A549 (cell line): ENCODE results near the gene NBR1. TPM values are rescaled to one million over a fixed set of nuclear protein-coding genes. Genes with fewer than 3 reads are reported as not detected.

Experiments used
- ATAC-seq, 2 experiments: fragments of 200-7000 bp in 1 of 2; fragments of >200 bp in 1 of 2; cut with Nextera tagmentation in 1 of 2; cut with Tn5 transposase in 1 of 2; 3 replicates each; pipeline versions ENCODE4 v1.8.0 to v1.9.1; 2018 to 2020; ENCODE audit warnings: mild to moderate bottlenecking in 1 of 2, moderate library complexity in 1 of 2
- CTCF ChIA-PET: fragments of 300-600 bp; sonication (Branson Sonifier 250); formaldehyde crosslinking; extraction: SDS; loops from one replicate; lab custom pipeline; 2021; ENCODE audit warnings: antibody characterized with exemption, inconsistent platforms; lab: Yijun Ruan, JAX
- POLR2A ChIA-PET: fragments of 350-600 bp; formaldehyde crosslinking; extraction: SDS; loops from one replicate; lab custom pipeline; 2021; ENCODE audit warnings: antibody characterized with exemption, inconsistent platforms; lab: Yijun Ruan, JAX
- DNase-seq, 2 experiments: peaks; one replicate each; pipeline versions ENCODE4 v3.0.0 to v3.0.0-alpha.2; 2011 to 2016; ENCODE audit warnings: low read depth in 1 of 2, low spot score in 1 of 2
- FAIRE-seq: peaks from 2 replicates; lab custom pipeline; 2011; peaks lifted over from hg19 to GRCh38; lab: Jason Lieb, UNC
- H3K27ac ChIP-seq, 2 experiments: fragments of >200 bp; sonication (Bioruptor Twin); formaldehyde crosslinking; 3 replicates each; pipeline ENCODE4 v1.5.1; 2016 to 2017
- H3K4me1 ChIP-seq: fragments of >200 bp; sonication (Bioruptor Twin); formaldehyde crosslinking; 3 replicates; pipeline ENCODE4 v1.6.1; 2016
- H3K4me2 ChIP-seq: fragments of >200 bp; sonication (Bioruptor Twin); formaldehyde crosslinking; 3 replicates; pipeline ENCODE4 v1.6.1; 2016
- H3K4me3 ChIP-seq: fragments of >200 bp; sonication (Bioruptor Twin); formaldehyde crosslinking; 3 replicates; pipeline ENCODE4 v1.5.1; 2016
- H3K9me3 ChIP-seq: fragments of >200 bp; sonication (Bioruptor Twin); formaldehyde crosslinking; 3 replicates; pipeline ENCODE4 v1.6.1; 2016
- BCL3 ChIP-seq: fragments of >200 bp; sonication (Bioruptor Twin); formaldehyde crosslinking; IDR thresholded peaks from 3 replicates; pipeline ENCODE4 v1.6.1; 2016
- CEBPB ChIP-seq, 2 experiments: fragments of >200 bp in 1 of 2; sonication (Bioruptor Twin) in 1 of 2; formaldehyde crosslinking in 1 of 2; IDR thresholded peaks; 2 replicates each; pipeline ENCODE4 v1.6.1; 2012 to 2016
- CTCF ChIP-seq: fragments of >200 bp; sonication (Bioruptor Twin); formaldehyde crosslinking; IDR thresholded peaks from 3 replicates; pipeline ENCODE4 v1.5.1; 2016
- E2F6 ChIP-seq: IDR thresholded peaks from 2 replicates; pipeline ENCODE4 v1.6.1; 2012; ENCODE audit warnings: low read depth, borderline replicate concordance
- EHMT2 ChIP-seq: fragments of 200-600 bp; sonication (generic); IDR thresholded peaks from 2 replicates; pipeline ENCODE4 v1.6.1; 2016; ENCODE audit warnings: antibody characterized with exemption, low read depth, mild to moderate bottlenecking, moderate library complexity
- FOSL2 ChIP-seq, 2 experiments: fragments of 450-650 bp in 1 of 2; fragments of >200 bp in 1 of 2; sonication (Bioruptor Twin) in 1 of 2; formaldehyde crosslinking; IDR thresholded peaks; 2 replicates each; pipeline versions ENCODE4 v1.5.0 to v1.6.1; 2016 to 2020; ENCODE audit warnings: mild to moderate bottlenecking in 1 of 2, moderate library complexity in 1 of 2
- GATA3 ChIP-seq: IDR thresholded peaks from 2 replicates; pipeline ENCODE4 v1.6.1; 2012; ENCODE audit warnings: borderline replicate concordance
- HOXA7 ChIP-seq: fragments of 250-450 bp; sonication (Bioruptor Pico); IDR thresholded peaks from 2 replicates; pipeline ENCODE4 v1.5.0; 2020; ENCODE audit warnings: mild to moderate bottlenecking, moderate library complexity
- HOXB5 ChIP-seq: fragments of 250-450 bp; sonication (Bioruptor Pico); IDR thresholded peaks from 2 replicates; pipeline ENCODE4 v1.5.0; 2020; ENCODE audit warnings: mild to moderate bottlenecking, moderate library complexity
- JUN ChIP-seq, 2 experiments: fragments of >200 bp; sonication (Bioruptor Twin); formaldehyde crosslinking; IDR thresholded peaks; 2 replicates in 1 of 2; 3 replicates in 1 of 2; pipeline ENCODE4 v1.6.1; 2016 to 2017
- JUNB ChIP-seq: fragments of >200 bp; sonication (Bioruptor Twin); formaldehyde crosslinking; IDR thresholded peaks from 2 replicates; pipeline ENCODE4 v1.6.1; 2016
- MAX ChIP-seq: IDR thresholded peaks from 2 replicates; pipeline ENCODE4 v1.6.1; 2012
- MAZ ChIP-seq: fragments of 150-350 bp; IDR thresholded peaks from 2 replicates; pipeline ENCODE4 v1.6.1; 2014; ENCODE audit warnings: antibody characterized with exemption, low read depth, low read length, borderline replicate concordance
- PHF8 ChIP-seq: fragments of 200-600 bp; sonication (generic); IDR thresholded peaks from 2 replicates; pipeline ENCODE4 v1.6.1; 2016; ENCODE audit warnings: low read depth, mild to moderate bottlenecking, antibody characterized with exemption, moderate library complexity, borderline replicate concordance
- RAD21 ChIP-seq, 2 experiments: fragments of >200 bp in 1 of 2; sonication (Bioruptor Twin) in 1 of 2; formaldehyde crosslinking in 1 of 2; IDR thresholded peaks in 1 of 2; conservative IDR thresholded peaks in 1 of 2; 2 replicates in 1 of 2; 3 replicates in 1 of 2; pipeline ENCODE4 v1.6.1; 2012 to 2018; ENCODE audit warnings: inconsistent platforms in 1 of 2
- SMC3 ChIP-seq: fragments of >200 bp; sonication (Bioruptor Twin); formaldehyde crosslinking; IDR thresholded peaks from 3 replicates; pipeline ENCODE4 v1.6.1; 2018; ENCODE audit warnings: inconsistent platforms
- TFCP2L1 ChIP-seq: fragments of 250-450 bp; sonication (Bioruptor Pico); IDR thresholded peaks from 2 replicates; pipeline ENCODE4 v1.5.0; 2021; ENCODE audit warnings: mild to moderate bottlenecking
- WGBS: methylation state at CpG from one replicate; pipeline ENCODE4 v1.1.6; 2017; ENCODE audit errors: missing lambda C conversion rate; 5-methylcytosine and 5-hydroxymethylcytosine counted together
- polyA plus RNA-seq, 4 experiments: library from polyadenylated mRNA; depleted of rRNA in 3 of 4; stranded (reverse); fragments of >200 nt; fragmentation: RNase III in 1 of 4; extraction: RNeasy Plus Mini Kit Qiagen cat#74134 plus additional on column Dnase treatment in 1 of 4; gene quantifications; 2 replicates in 3 of 4; 3 replicates in 1 of 4; pipeline ENCODE4 v1.2.3, GENCODE V29; 2011 to 2017

NBR1 gene
- polyA plus RNA-seq, 2 of the 4 experiments (the other 2 are of a cell fraction), result 41.8 to 86.8 TPM

GRCh38 chr17:43171586-43172487 is 823 bp downstream of the NBR1 start:
- TF ChIP-seq MAZ (no peak), GATA3 (peak; percentile 42; the same call in 1 of the 2 replicates), JUNB (no peak), FOSL2 (IDR thresholded peaks at IDR 0.05) (peak; percentile 21; the same call in 1 of the 2 replicates), FOSL2 (CRISPR knock-in tag; IDR thresholded peaks at IDR 0.05) (peak; percentile 76), CEBPB (IDR thresholded peaks at IDR 0.05) (peak; percentile 14 to 54; a peak in 2 of 4 replicates), TFCP2L1 (no peak), HOXB5 (CRISPR knock-in tag) (peak; percentile 97), MAX (peak; percentile 42; the same call in 1 of the 2 replicates), EHMT2 (no peak), RAD21 (conservative IDR thresholded peaks at IDR 0.05 in 1 of 2, IDR thresholded peaks at IDR 0.05 in 1 of 2) (peak; percentile 38 to 46; a peak in 4 of 5 replicates), CTCF (peak; percentile 45), SMC3 (peak; percentile 32; the same call in 1 of the 3 replicates)
- peak; percentile 90 for FAIRE-seq
- H3K4me1 ChIP-seq, result peaks cover 51% of the 10 kb centered on the region
- peak; percentile 12 to 36; a peak in 4 of 6 replicates for ATAC-seq
- CTCF ChIA-PET, result interaction anchor here (0.6 to 3.7 kb wide), 14 partner anchors 10 to 165 kb away, joined by 3 to 21 read pairs (median 4); partner anchors contain the start of genes BRCA1, IFI35, RND2 and TMEM106A
- H3K9me3 ChIP-seq, result no peaks in the 10 kb centered on the region
- peak; percentile 61 to 84 for DNase-seq
- 2% methylated on average over 12 of the region's 12 CpGs for WGBS
- POLR2A ChIA-PET, result interaction anchor here (0.7 to 2.3 kb wide), 12 partner anchors 28 to 196 kb away, joined by 3 to 48 read pairs (median 6); partner anchors contain the start of genes BRCA1, RND2, TMEM106A and VAT1
- peak overlapping the region; percentile 95 for H3K4me2 ChIP-seq
- peak overlapping the region; percentile 74 for H3K4me3 ChIP-seq
- peak overlapping the region; percentile 86 to 90 for H3K27ac ChIP-seq

GRCh38 chr17:43175213-43176118 is 4.5 kb downstream of the NBR1 start:
- Histone ChIP-seq H3K4me1 (peaks cover 37% of the 10 kb centered on the region), H3K9me3 (no peaks in the 10 kb centered on the region), H3K4me2 (peak overlapping the region; percentile 35; the same call in 2 of the 3 replicates), H3K27ac (no peak overlapping the region), H3K4me3 (no peak overlapping the region)
- CTCF ChIA-PET, result interaction anchor here (0.6 to 0.9 kb wide), 3 partner anchors 36 to 135 kb away, joined by 3 read pairs; partner anchors contain the start of gene TMEM106A
- DNase-seq (no peak), FAIRE-seq (no peak), ATAC-seq (no peak)
- POLR2A ChIA-PET, result no interaction called here
- no peak for TF ChIP-seq MAX
- no peak for TF ChIP-seq HOXA7
- no peak for TF ChIP-seq JUN (IDR thresholded peaks at IDR 0.05)
- TF ChIP-seq PHF8, result no peak
- no peak for TF ChIP-seq JUNB
- no peak for TF ChIP-seq E2F6
- TF ChIP-seq MAZ, result no peak
- no peak for TF ChIP-seq BCL3
- no peak for TF ChIP-seq HOXB5 (CRISPR knock-in tag)
- WGBS, result 70% methylated on average over 4 of the region's 4 CpGs
